A549 (cell line): ENCODE measurements around the gene UBE2D1.

Source experiments
- CEBPB ChIP-seq, 2 experiments: fragments of >200 bp in 1 of 2; sonication (Bioruptor Twin) in 1 of 2; formaldehyde crosslinking in 1 of 2; IDR thresholded peaks; 2 replicates each; pipeline ENCODE4 v1.6.1; 2012 to 2016
- CTCF ChIP-seq: fragments of >200 bp; sonication (Bioruptor Twin); formaldehyde crosslinking; IDR thresholded peaks from 3 replicates; pipeline ENCODE4 v1.5.1; 2016
- ELK1 ChIP-seq: fragments of 150-350 bp; IDR thresholded peaks from 2 replicates; pipeline ENCODE4 v1.6.1; 2014; ENCODE audit warnings: low read depth, mild to moderate bottlenecking, low read length
- JUNB ChIP-seq: fragments of >200 bp; sonication (Bioruptor Twin); formaldehyde crosslinking; IDR thresholded peaks from 2 replicates; pipeline ENCODE4 v1.6.1; 2016
- MAZ ChIP-seq: fragments of 150-350 bp; IDR thresholded peaks from 2 replicates; pipeline ENCODE4 v1.6.1; 2014; ENCODE audit warnings: antibody characterized with exemption, low read depth, low read length, borderline replicate concordance
- POLR2A ChIP-seq: IDR thresholded peaks from 2 replicates; pipeline ENCODE4 v1.6.1; 2012; ENCODE audit warnings: mild to moderate bottlenecking, low read length
- RAD21 ChIP-seq, 2 experiments: fragments of >200 bp in 1 of 2; sonication (Bioruptor Twin) in 1 of 2; formaldehyde crosslinking in 1 of 2; IDR thresholded peaks in 1 of 2; conservative IDR thresholded peaks in 1 of 2; 2 replicates in 1 of 2; 3 replicates in 1 of 2; pipeline ENCODE4 v1.6.1; 2012 to 2018; ENCODE audit warnings: inconsistent platforms in 1 of 2

GRCh38 chr10:58394471-58394870, 59.7 kb downstream of the UBE2D1 start:
- TF ChIP-seq POLR2A (no peak), CTCF (no peak), ELK1 (no peak), RAD21 (conservative IDR thresholded peaks at IDR 0.05 in 1 of 2, IDR thresholded peaks at IDR 0.05 in 1 of 2) (no peak), JUNB (no peak), CEBPB (IDR thresholded peaks at IDR 0.05) (no peak), MAZ (no peak)
